Posterior vena cava (tissue), 2 donors: ENCODE data around the gene CCDC86. TPM values are rescaled to one million over a fixed set of nuclear protein-coding genes. Genes with fewer than 3 reads are reported as not detected.

Experiments used
- DNase-seq: peaks from one replicate; pipeline ENCODE4 v3.0.0-alpha.2; 2020; ENCODE audit warnings: low spot score
- intact Hi-C, 2 donors: fragments of 100-400 bp; cut with DNase I; formaldehyde crosslinking; loops; one replicate each; pipeline versions ENCODE4 v1.14.1 to v1.14.2; 2022 to 2023
- total RNA-seq, 2 donors: library from RNA; stranded (reverse); fragmentation: NEBNext Ultra II Directional; extraction: Animal tissue kit (Norgen Biotek cat#: 25700); gene quantifications; one replicate each; pipeline ENCODE4 v1.2.1, GENCODE V29; 2021
- donor health status: DM: yes; HTN: yes; CAD: no.
- donor health status: DM: yes; HTN: yes; CAD: no.

Gene CCDC86
- total RNA-seq, 2 donors from 2014 or later, result 14.9 to 21.9 TPM

GRCh38 chr11:60863550-60864521 lies 21.9 kb downstream of the CCDC86 start:
- peak; percentile 50 for DNase-seq
- intact Hi-C loops, result no loop called here

GRCh38 chr11:60864856-60865513 lies 23.1 kb downstream of the CCDC86 start:
- intact Hi-C loops, result no loop called here
- DNase-seq, result peak; percentile 26

GRCh38 chr11:60866911-60867870 lies 25.3 kb downstream of the CCDC86 start, which contains the start of gene ZP1:
Gene ZP1 (plus strand): TSS chr11:60867542. CDS start chr11:60867562, 20 bp downstream.
- intact Hi-C loops, result no loop called here
- peak; percentile 67 for DNase-seq

- intact Hi-C loops, result no loop called here
- DNase-seq, result peak; percentile 60
Observed at GRCh38 chr11:60867871-60868681, 26.2 kb downstream of the CCDC86 start.

GRCh38 chr11:60868682-60869450 lies 27.0 kb downstream of the CCDC86 start:
- DNase-seq, result peak; percentile 40
- intact Hi-C loops, result no loop called here

- peak; percentile 68 for DNase-seq
- intact Hi-C loops, result no loop called here
Observed at GRCh38 chr11:60869451-60869825, 27.5 kb downstream of the CCDC86 start.

GRCh38 chr11:60870276-60870675 lies 28.4 kb downstream of the CCDC86 start:
- intact Hi-C loops, result no loop called here
- DNase-seq, result peak; percentile 25

GRCh38 chr11:60870733-60871377 lies 28.9 kb downstream of the CCDC86 start:
- peak; percentile 57 for DNase-seq
- intact Hi-C loops, result no loop called here

GRCh38 chr11:60871378-60872061 lies 29.6 kb downstream of the CCDC86 start:
- intact Hi-C loops, result no loop called here
- peak; percentile 57 for DNase-seq

GRCh38 chr11:60872124-60872960 lies 30.4 kb downstream of the CCDC86 start:
- intact Hi-C loops, result no loop called here
- peak; percentile 73 for DNase-seq

- DNase-seq, result peak; percentile 76
- intact Hi-C loops, result no loop called here
Observed at GRCh38 chr11:60872961-60873524, 31.1 kb downstream of the CCDC86 start.

- intact Hi-C loops, result no loop called here
Observed at GRCh38 chr11:60873533-60873932, 31.6 kb downstream of the CCDC86 start.

GRCh38 chr11:60874421-60875365 lies 32.8 kb downstream of the CCDC86 start:
- DNase-seq, result no peak
- intact Hi-C loops, result no loop called here

More at GRCh38 chr11:60873533-60873932, 31.6 kb downstream of the CCDC86 start:
- DNase-seq, result peak; percentile 65
